ENCODE measurements around the gene GPBP1L1.

DNA sequence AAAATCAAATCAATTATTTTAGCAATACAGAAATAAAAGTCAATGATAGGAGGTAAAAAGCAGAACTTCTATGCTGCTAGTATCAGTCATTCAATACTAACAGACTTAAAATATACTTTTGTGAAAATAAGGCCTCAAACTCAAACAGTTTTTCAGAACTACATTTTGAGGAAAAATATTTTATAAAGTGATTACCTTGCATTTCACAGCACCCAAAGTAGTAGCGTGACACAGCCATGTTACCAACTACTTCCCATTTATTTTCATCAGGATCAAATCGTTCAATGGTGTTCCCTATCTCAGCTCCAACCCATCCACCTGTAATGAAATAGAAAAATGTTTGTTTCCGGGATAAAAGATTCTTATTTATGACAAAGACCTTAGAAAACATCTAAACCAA, 30.4 kb upstream of the GPBP1L1 start:
- TF ChIP-seq, protein P1, sequence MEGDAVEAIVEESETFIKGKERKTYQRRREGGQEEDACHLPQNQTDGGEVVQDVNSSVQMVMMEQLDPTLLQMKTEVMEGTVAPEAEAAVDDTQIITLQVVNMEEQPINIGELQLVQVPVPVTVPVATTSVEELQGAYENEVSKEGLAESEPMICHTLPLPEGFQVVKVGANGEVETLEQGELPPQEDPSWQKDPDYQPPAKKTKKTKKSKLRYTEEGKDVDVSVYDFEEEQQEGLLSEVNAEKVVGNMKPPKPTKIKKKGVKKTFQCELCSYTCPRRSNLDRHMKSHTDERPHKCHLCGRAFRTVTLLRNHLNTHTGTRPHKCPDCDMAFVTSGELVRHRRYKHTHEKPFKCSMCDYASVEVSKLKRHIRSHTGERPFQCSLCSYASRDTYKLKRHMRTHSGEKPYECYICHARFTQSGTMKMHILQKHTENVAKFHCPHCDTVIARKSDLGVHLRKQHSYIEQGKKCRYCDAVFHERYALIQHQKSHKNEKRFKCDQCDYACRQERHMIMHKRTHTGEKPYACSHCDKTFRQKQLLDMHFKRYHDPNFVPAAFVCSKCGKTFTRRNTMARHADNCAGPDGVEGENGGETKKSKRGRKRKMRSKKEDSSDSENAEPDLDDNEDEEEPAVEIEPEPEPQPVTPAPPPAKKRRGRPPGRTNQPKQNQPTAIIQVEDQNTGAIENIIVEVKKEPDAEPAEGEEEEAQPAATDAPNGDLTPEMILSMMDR (conservative IDR thresholded peaks at IDR 0.05), result no peak
- no peak for TF ChIP-seq EZH2 (IDR thresholded peaks at IDR 0.05; ENCODE audit: low read depth)
